ENCODE data around the gene CMC4. TPM values are rescaled to one million over a fixed set of nuclear protein-coding genes. Genes with fewer than 3 reads are reported as not detected.

Gene CMC4
- total RNA-seq, 4 donors from 2014 or later: 1.4 to 11.7 (median 9.1) TPM; not detected in 1

GRCh38 chrX:155056877-155057792, 13.8 kb downstream of the CMC4 start:
- Histone ChIP-seq H3K27me3 (no peaks in the 10 kb centered on the region), H3K9me3 (no peaks in the 10 kb centered on the region), H3K27ac (peak overlapping the region; percentile 53 to 68 (median 55)), H3K4me1 (peaks cover 0 to 10% (median 3%) of the 10 kb centered on the region in 4 donors), H3K36me3 (no peaks in the 10 kb centered on the region), H3K4me3 (peak overlapping the region in 1 of 4 donors; percentile 26)
- WGBS, 2 donors (ENCODE audit: low coverage in 1 of 2): 33% methylated on average over 25 of the region's 25 CpGs; no CpG with 5 or more reads in 1 of the 2 donors
- peak; percentile 73 for DNase-seq
- in situ Hi-C loops (cut with MboI; ENCODE audit: low pct_ligation_motif_present in 1 of 4, low pct_unique_long_range_greater_than_20kb in 1 of 4, low sequenced_read_pairs in 3 of 4): no loop called here
- TF ChIP-seq EP300 (IDR thresholded peaks at IDR 0.05; ENCODE audit: low read depth) (no peak), POLR2AphosphoS5 (IDR thresholded peaks at IDR 0.05) (peak in 2 of 3 donors; percentile 9 to 28), POLR2A (IDR thresholded peaks at IDR 0.05) (no peak), CTCF (IDR thresholded peaks at IDR 0.05) (peak; percentile 65 to 73 (median 71))
- intact Hi-C loops (cut with DNase I; ENCODE audit: low total_unique reads): no loop called here

- in situ Hi-C loops (cut with MboI; ENCODE audit: low pct_ligation_motif_present in 1 of 4, low pct_unique_long_range_greater_than_20kb in 1 of 4, low sequenced_read_pairs in 3 of 4) (no loop called here), intact Hi-C loops (cut with DNase I; ENCODE audit: low total_unique reads) (no loop called here)
- Histone ChIP-seq H3K36me3 (no peaks in the 10 kb centered on the region), H3K9me3 (no peaks in the 10 kb centered on the region), H3K4me1 (peaks cover 0 to 10% (median 3%) of the 10 kb centered on the region in 4 donors), H3K27me3 (no peaks in the 10 kb centered on the region), H3K27ac (peak overlapping the region in 3 of 4 donors; percentile 53 to 68 (median 53)), H3K4me3 (no peak overlapping the region)
- no peak for TF ChIP-seq POLR2AphosphoS5 (IDR thresholded peaks at IDR 0.05)
- no peak for TF ChIP-seq CTCF (IDR thresholded peaks at IDR 0.05)
- no peak for TF ChIP-seq POLR2A (IDR thresholded peaks at IDR 0.05)
- TF ChIP-seq EP300 (IDR thresholded peaks at IDR 0.05; ENCODE audit: low read depth): no peak
- 67% methylated on average over 1 of the region's 1 CpG; no CpG with 5 or more reads in 1 of the 2 donors for WGBS, 2 donors (ENCODE audit: low coverage in 1 of 2)
- no peak for DNase-seq
Observed at GRCh38 chrX:155056471-155056870, 14.5 kb downstream of the CMC4 start.

- intact Hi-C loops (cut with DNase I; ENCODE audit: low total_unique reads): no loop called here
- Histone ChIP-seq H3K9me3 (no peaks in the 10 kb centered on the region), H3K4me1 (peaks cover 0 to 10% (median 3%) of the 10 kb centered on the region in 4 donors), H3K27ac (no peak overlapping the region), H3K27me3 (no peaks in the 10 kb centered on the region), H3K4me3 (no peak overlapping the region), H3K36me3 (no peaks in the 10 kb centered on the region)
- TF ChIP-seq POLR2A (IDR thresholded peaks at IDR 0.05): no peak
- no peak for TF ChIP-seq EP300 (IDR thresholded peaks at IDR 0.05; ENCODE audit: low read depth)
- TF ChIP-seq POLR2AphosphoS5 (IDR thresholded peaks at IDR 0.05): no peak
- no peak for TF ChIP-seq CTCF (IDR thresholded peaks at IDR 0.05)
- in situ Hi-C loops (cut with MboI; ENCODE audit: low pct_ligation_motif_present in 1 of 4, low pct_unique_long_range_greater_than_20kb in 1 of 4, low sequenced_read_pairs in 3 of 4): no loop called here
- 74% methylated on average over 3 of the region's 3 CpGs; no CpG with 5 or more reads in 1 of the 2 donors for WGBS, 2 donors (ENCODE audit: low coverage in 1 of 2)
- no peak for DNase-seq
Observed at GRCh38 chrX:155055494-155055893, 15.4 kb downstream of the CMC4 start.

- TF ChIP-seq EP300 (IDR thresholded peaks at IDR 0.05; ENCODE audit: low read depth) (no peak), POLR2AphosphoS5 (IDR thresholded peaks at IDR 0.05) (no peak), CTCF (IDR thresholded peaks at IDR 0.05) (no peak), POLR2A (IDR thresholded peaks at IDR 0.05) (no peak)
- WGBS, 2 donors (ENCODE audit: low coverage in 1 of 2): 89 to 100% methylated on average over 1 to 4 of the region's 4 CpGs
- H3K27ac ChIP-seq: no peak overlapping the region
- H3K4me1 ChIP-seq: peaks cover 0 to 10% (median 3%) of the 10 kb centered on the region in 4 donors
- DNase-seq: no peak
- no peaks in the 10 kb centered on the region for H3K36me3 ChIP-seq
- in situ Hi-C loops (cut with MboI; ENCODE audit: low pct_ligation_motif_present in 1 of 4, low pct_unique_long_range_greater_than_20kb in 1 of 4, low sequenced_read_pairs in 3 of 4) (no loop called here), intact Hi-C loops (cut with DNase I; ENCODE audit: low total_unique reads) (no loop called here)
- H3K27me3 ChIP-seq: no peaks in the 10 kb centered on the region
- H3K4me3 ChIP-seq: no peak overlapping the region
- no peaks in the 10 kb centered on the region for H3K9me3 ChIP-seq
Observed at GRCh38 chrX:155054255-155054654, 16.7 kb downstream of the CMC4 start.

All from transverse colon (tissue), 4 donors.